ENCODE results near the gene SRSF9.
"Not testable (repeated sequence)": the region's sequence is repeated elsewhere in the genome, so short reads cannot be mapped to it uniquely, and the experiment has no call there.

Gene SRSF9, protein sequence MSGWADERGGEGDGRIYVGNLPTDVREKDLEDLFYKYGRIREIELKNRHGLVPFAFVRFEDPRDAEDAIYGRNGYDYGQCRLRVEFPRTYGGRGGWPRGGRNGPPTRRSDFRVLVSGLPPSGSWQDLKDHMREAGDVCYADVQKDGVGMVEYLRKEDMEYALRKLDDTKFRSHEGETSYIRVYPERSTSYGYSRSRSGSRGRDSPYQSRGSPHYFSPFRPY
- long read RNA-seq, donor 1, transcript SRSF9-202 (2 exons, 946 nt), result minor isoform, 8 of 410 reads
- long read RNA-seq, donor 1, transcript SRSF9-201 (4 exons, 1,201 nt), result major isoform, 182 of 410 reads
- long read RNA-seq, donor 1, transcript SRSF9-204 (2 exons, 1,446 nt), result minor isoform, 69 of 410 reads
- long read RNA-seq, donor 1, transcript SRSF9-203 (1 exons, 1,704 nt), result minor isoform, 107 of 410 reads
- long read RNA-seq, donor 1, partial matches to known transcripts, result 31 of 410 reads
- long read RNA-seq, donor 1, other reads (novel, unspliced or antisense), result 13 of 410 reads
- long read RNA-seq, donor 2, transcript SRSF9-201 (4 exons, 1,201 nt), result major isoform, 96 of 221 reads
- long read RNA-seq, donor 2, transcript SRSF9-204 (2 exons, 1,446 nt), result minor isoform, 36 of 221 reads
- long read RNA-seq, donor 2, transcript SRSF9-203 (1 exons, 1,704 nt), result minor isoform, 65 of 221 reads
- long read RNA-seq, donor 2, partial matches to known transcripts, result 20 of 221 reads
- long read RNA-seq, donor 2, other reads (novel, unspliced or antisense), result 0 of 221 reads
- long read RNA-seq, donor 3, transcript SRSF9-202 (2 exons, 946 nt), result minor isoform, 10 of 200 reads
- long read RNA-seq, donor 3, transcript SRSF9-204 (2 exons, 1,446 nt), result minor isoform, 31 of 200 reads
- long read RNA-seq, donor 3, transcript SRSF9-201 (4 exons, 1,201 nt), result major isoform, 79 of 200 reads
- long read RNA-seq, donor 3, transcript SRSF9-203 (1 exons, 1,704 nt), result minor isoform, 70 of 200 reads
- long read RNA-seq, donor 3, partial matches to known transcripts, result 10 of 200 reads
- long read RNA-seq, donor 3, other reads (novel, unspliced or antisense), result 0 of 200 reads
- long read RNA-seq, donor 4, transcript SRSF9-201 (4 exons, 1,201 nt), result minor isoform, 134 of 386 reads
- long read RNA-seq, donor 4, transcript SRSF9-203 (1 exons, 1,704 nt), result major isoform, 143 of 386 reads
- long read RNA-seq, donor 4, transcript SRSF9-204 (2 exons, 1,446 nt), result minor isoform, 63 of 386 reads
- long read RNA-seq, donor 4, transcript SRSF9-202 (2 exons, 946 nt), result minor isoform, 11 of 386 reads
- long read RNA-seq, donor 4, partial matches to known transcripts, result 35 of 386 reads
- long read RNA-seq, donor 4, other reads (novel, unspliced or antisense), result 0 of 386 reads
- long read RNA-seq, donor 5, transcript SRSF9-204 (2 exons, 1,446 nt), result minor isoform, 76 of 411 reads
- long read RNA-seq, donor 5, transcript SRSF9-203 (1 exons, 1,704 nt), result minor isoform, 106 of 411 reads
- long read RNA-seq, donor 5, transcript SRSF9-201 (4 exons, 1,201 nt), result major isoform, 192 of 411 reads
- long read RNA-seq, donor 5, transcript SRSF9-202 (2 exons, 946 nt), result minor isoform, 5 of 411 reads
- long read RNA-seq, donor 5, partial matches to known transcripts, result 32 of 411 reads
- long read RNA-seq, donor 5, other reads (novel, unspliced or antisense), result 0 of 411 reads
- long read RNA-seq, donor 6, transcript SRSF9-202 (2 exons, 946 nt), result minor isoform, 8 of 337 reads
- long read RNA-seq, donor 6, transcript SRSF9-203 (1 exons, 1,704 nt), result minor isoform, 102 of 337 reads
- long read RNA-seq, donor 6, transcript SRSF9-201 (4 exons, 1,201 nt), result major isoform, 134 of 337 reads
- long read RNA-seq, donor 6, transcript SRSF9-204 (2 exons, 1,446 nt), result minor isoform, 64 of 337 reads
- long read RNA-seq, donor 6, partial matches to known transcripts, result 24 of 337 reads
- long read RNA-seq, donor 6, other reads (novel, unspliced or antisense), result 5 of 337 reads
- long read RNA-seq, donor 7, transcript SRSF9-201 (4 exons, 1,201 nt), result major isoform, 239 of 568 reads
- long read RNA-seq, donor 7, transcript SRSF9-203 (1 exons, 1,704 nt), result minor isoform, 166 of 568 reads
- long read RNA-seq, donor 7, transcript SRSF9-202 (2 exons, 946 nt), result minor isoform, 11 of 568 reads
- long read RNA-seq, donor 7, transcript SRSF9-204 (2 exons, 1,446 nt), result minor isoform, 95 of 568 reads
- long read RNA-seq, donor 7, partial matches to known transcripts, result 47 of 568 reads
- long read RNA-seq, donor 7, other reads (novel, unspliced or antisense), result 10 of 568 reads
- long read RNA-seq, donor 8, transcript SRSF9-201 (4 exons, 1,201 nt), result major isoform, 145 of 312 reads
- long read RNA-seq, donor 8, transcript SRSF9-203 (1 exons, 1,704 nt), result minor isoform, 85 of 312 reads
- long read RNA-seq, donor 8, transcript SRSF9-204 (2 exons, 1,446 nt), result minor isoform, 60 of 312 reads
- long read RNA-seq, donor 8, transcript SRSF9-202 (2 exons, 946 nt), result minor isoform, 6 of 312 reads
- long read RNA-seq, donor 8, partial matches to known transcripts, result 16 of 312 reads
- long read RNA-seq, donor 8, other reads (novel, unspliced or antisense), result 0 of 312 reads

DNA sequence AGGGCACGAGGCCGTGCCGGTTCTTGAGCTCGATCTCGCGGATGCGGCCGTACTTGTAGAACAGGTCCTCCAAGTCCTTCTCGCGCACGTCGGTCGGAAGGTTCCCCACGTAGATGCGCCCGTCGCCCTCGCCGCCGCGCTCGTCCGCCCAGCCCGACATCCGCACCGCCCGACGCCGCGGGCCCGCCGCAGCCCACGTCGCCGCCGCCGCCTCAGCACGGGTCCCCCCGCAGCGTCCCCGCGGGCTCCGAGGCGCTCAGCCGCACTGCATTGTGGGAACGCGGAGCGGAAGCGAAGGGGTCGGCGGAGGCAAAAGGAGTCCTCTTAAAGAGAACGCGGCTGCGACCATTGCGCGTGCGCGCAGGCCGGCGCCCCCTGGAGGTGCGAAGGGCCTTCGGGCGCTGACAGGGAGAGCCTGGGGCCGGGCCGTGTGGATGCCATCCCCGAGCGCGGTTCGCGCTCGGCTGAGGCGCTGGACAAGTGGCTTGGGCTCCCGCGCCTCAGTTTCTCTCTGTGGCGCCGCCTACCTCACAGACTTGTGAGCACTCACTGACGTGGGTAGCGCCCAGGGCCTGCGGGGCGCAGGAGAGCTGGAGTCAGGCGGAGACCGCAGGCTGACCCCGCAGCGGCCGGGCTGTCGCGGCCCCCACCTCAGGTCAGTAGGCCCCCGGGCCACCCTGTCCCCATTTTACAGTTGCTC is at the start of gene SRSF9:
Gene SRSF9 (minus strand): TSS at position 299 of the 700 bp plus-strand sequence. CDS start 139 bp downstream, at position 160.
- peak; percentile 85 for DNase-seq

DNA sequence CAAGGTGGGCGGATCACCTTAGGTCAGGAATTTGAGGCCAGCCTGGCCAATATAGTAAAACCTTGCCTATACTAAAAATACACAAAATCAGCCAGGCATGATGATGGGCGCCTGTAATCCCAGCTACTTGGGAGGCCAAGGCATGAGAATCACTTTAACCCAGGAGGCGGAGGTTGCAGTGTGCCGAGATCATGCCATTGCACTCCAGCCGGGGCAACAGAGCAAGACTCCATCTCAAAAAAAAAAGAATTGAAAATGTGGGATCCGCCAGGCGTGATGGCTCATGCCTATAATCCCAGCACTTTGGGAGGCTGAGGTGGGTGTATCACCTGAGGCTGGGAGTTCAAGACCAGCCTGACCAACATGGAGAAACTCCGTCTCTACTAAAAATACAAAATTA is 49.8 kb upstream of the SRSF9 start:
- not testable (repeated sequence) for DNase-seq

DNA sequence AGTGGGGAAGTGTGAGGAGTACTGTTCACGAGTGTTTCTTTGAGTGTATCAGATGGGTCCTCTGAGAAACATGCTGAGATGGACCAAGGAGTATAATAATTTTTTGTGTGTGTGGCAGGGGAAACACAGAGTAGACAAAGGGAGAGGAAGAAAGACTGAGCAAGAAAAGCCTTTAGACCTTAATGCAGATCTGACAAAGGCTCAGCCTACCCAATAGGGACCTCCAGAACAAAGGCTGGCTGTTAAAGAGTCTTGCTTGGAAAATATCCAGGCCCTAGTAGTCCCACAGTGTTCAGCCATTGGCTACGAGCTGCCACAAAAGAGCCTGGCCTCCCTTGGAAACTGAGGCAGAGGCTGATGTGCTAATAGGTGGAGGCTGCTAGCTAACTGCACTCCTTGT is 45.9 kb upstream of the SRSF9 start:
- no peak for DNase-seq

DNA sequence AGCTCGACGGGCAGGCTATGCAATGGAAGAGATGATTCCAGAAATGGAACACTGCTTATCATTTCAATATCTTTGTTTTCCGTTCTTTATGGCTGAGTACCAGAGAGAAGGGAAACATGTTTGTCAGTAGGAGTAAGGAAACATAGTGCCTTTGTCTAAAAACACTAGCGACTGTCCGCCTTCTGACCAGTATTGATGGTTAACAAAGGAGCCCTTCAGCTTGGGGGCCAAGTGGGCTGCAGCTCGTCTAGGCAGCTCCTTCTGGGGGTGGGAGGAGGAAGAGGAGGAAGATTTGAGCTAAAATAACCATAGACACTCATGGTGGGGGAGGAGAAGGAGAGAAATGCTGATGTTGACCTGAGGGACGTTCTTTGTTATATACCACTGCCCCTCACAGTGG is 44.5 kb upstream of the SRSF9 start:
- DNase-seq, result no peak

DNA sequence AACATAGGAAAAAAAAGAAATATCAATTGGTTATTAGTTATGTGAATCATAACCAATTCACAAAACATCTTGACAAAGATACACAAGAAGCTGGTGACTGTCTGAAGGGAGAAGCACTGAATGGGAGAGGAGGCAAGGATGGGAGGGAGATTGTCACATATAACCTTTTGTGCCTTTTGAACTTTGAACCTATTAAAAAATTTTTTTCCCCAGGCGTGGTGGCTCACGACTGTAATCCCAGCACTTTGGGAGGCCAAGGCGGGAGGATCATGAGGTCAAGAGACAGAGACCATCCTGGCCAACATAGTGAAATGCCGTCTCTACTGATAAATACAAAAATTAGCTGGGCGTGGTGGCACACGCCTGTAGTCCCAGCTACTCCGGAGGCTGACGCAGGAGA is 39.0 kb upstream of the SRSF9 start:
- DNase-seq, result no peak

DNA sequence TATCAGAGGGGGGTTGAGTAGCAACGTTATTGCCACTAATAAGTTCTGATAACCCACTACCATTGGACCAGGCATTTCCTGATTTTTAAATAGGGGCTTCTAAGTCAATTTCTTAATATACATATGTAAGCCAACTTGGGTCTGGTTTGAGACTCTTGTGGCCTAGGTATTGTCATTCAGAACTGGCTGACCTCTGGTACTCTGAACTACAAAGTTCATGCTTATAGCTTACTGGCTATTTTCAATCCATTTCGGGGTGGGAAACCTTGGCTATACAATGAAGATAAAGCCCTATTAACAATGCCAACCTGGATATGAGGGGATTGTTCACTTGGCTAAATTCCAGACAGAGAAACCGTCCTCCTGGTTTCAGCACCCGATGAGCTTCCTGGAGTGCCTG is 35.0 kb upstream of the SRSF9 start:
- DNase-seq, result no peak

DNA sequence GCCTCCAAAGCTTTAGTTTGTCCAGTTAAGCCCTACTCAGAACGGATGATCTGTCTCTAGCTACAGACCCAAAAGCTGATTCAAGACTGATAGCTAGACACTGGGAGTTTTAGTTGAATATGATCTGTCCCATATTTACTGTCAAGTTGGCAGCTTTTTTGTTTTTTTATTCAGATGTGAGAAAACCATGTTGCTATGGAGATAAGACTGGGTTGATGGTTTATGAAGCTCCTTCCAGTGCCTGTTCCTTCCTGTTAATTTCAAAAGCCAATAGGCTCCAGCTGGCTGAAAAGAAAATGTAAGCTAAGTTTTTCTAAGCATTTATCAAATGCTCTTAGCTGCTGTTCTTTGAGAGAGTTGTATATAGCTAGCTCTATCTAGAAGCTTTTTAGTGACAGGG is 31.0 kb upstream of the SRSF9 start:
- DNase-seq, result no peak

DNA sequence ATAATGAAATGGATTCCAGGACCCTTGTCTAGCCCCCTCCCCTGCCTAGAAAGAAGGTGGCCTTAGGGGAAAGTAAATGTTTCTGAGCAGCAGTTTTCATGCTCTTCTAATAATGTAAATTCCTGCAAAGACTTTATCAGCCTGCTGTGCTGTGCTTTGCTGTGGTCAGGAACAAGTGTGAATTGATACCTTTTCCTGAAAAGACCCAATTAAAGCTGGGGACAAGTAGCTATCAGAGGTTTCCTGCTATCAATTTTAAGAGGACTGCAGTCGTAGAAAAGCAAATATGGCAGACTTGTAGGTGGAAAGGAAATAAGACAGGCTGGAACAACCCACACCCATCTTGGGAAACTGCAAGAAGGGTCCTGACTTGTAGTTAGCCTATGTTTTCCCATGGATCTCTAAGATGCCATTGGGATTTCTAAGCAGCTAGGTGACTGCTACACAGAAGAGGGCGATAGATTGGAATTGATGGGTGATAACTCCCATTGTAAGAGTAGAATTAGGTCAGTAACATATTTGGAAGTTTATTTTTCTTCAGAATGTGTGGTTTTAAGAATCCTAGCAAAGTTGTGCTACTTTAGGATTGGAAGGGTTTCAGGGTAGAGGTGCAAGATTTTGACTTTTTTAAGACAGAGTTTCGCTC is 29.4 kb upstream of the SRSF9 start:
- no peak for DNase-seq

DNA sequence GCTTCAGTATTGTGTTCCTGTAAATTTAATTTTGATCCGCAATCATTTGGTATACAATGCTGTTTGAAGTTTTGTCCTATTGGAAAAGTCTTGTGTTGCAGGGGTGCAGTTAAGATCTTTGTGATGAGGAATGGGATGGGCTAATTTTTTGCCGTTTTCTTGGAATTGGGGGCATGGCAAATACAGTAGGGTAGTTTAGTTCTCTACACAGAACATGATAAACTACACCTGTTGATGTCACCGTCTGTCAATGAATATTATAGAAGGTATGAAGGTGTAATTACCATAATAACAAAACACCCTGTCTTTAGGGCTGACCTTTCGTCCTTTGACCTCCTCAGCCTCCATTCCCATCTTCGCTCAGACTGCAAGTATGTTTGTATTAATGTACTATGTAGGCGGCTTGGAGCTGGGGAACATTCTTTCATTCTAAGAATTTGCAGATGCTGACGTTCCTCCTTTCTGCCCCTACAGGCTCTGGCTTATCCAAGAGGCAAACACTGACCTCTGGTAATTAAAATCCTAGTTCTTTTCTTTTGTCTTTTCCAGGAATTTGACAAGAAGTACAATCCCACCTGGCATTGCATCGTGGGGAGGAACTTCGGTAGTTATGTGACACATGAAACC is 28.1 kb upstream of the SRSF9 start:
- no peak for DNase-seq

DNA sequence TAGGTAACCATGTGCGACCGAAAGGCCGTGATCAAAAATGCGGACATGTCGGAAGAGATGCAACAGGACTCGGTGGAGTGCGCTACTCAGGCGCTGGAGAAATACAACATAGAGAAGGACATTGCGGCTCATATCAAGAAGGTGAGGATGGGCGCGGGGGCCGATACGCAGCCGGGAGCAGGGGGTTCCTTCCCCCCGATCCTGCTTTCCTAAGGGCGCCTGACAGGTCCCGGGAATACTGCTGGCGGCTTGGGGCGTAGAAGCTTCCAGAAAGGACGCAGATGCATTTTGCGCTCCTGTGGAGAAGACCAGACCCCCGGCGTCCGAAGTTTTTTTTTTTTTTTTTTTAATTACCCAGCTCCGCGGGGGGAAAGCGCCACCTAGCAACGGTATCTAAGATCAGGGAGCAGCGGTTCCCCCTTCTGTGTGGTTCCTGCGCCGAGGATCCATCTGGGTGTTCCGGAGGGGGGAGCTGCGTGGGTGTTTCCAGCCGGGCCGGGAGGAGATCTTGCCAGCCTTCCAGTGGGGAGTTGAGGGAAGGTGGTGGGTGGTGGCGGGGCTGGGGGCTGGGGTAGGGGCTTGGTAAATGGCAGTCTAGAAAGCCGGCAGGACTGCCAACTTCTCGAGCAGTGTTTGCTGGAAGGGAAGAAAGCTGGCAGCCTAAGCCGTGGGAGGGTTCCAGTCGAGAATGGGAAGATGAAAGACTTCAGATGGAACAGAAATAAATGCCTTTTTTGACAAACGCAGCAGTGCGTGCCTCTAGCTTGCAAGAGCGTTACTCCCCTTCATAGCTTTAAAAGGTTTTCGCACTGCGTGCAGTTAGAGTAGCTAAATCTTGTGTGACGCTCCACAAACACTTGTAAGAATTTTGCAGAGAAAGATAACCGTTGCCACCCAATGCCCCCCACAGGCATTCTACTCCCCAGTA is 27.1 kb upstream of the SRSF9 start:
- peak; percentile 73 for DNase-seq

DNA sequence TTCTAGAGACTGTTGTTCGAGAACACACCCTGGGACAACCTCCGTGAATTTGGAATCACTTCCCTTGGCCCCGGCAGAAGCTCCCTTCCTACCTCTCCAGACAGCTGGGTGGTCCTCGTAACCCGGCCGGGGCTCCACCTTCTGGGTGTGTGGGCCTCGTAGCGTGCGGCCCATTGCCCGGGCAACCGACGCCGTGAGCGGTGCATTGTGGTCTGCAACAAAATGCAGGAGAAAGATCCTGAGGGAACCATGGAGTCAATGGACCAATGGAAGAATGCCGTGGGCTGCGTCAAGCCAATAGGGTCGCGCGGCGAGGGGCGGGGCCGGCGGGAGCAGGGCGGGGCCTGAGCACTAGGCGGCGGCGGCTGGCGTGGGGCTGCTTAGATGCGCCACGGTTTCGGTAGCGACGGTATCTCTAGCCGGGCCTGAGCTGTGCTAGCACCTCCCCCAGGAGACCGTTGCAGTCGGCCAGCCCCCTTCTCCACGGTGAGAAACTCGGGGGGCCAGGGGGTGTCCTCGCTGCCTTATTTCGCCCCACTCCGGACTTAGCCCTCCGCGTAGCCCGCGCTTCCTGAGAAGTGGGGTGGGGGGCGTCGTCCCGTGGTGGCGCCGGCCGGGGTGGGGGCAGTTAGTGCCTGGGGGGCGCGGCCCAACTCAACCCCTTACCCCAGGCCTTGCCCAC is 26.3 kb upstream of the SRSF9 start, which contains the start of gene DYNLL1:
Gene DYNLL1 (plus strand): TSS at position 383 of the 682 bp plus-strand sequence. CDS start 309 bp downstream, outside the sequence.
- DNase-seq, result peak; percentile 93

DNA sequence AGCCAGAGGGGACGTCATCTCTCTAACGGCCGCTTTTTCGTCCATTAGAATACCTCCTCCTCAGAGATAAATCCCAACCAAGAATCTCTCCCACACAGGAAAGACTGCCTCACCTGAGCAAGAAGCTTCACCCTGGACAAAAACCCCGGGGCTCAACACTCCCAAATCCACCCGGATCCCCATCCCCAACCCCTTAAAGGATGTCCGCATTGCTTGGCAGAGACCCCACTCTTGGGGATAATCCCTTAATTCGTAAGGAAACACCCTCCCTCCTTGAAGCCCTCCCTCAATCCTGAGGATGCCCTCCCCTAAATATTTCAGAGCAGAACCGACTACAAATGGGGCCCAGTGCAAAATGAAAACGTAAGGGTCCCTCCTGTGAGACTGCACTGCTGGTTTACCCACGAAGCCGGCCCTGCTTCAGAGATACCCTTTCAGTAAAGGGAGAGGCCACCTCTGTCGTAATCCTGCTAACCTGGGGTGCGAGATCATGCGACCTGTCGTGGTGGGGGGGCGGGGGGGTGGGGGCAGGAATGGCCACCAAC is 25.7 kb upstream of the SRSF9 start:
- no peak for DNase-seq

DNA sequence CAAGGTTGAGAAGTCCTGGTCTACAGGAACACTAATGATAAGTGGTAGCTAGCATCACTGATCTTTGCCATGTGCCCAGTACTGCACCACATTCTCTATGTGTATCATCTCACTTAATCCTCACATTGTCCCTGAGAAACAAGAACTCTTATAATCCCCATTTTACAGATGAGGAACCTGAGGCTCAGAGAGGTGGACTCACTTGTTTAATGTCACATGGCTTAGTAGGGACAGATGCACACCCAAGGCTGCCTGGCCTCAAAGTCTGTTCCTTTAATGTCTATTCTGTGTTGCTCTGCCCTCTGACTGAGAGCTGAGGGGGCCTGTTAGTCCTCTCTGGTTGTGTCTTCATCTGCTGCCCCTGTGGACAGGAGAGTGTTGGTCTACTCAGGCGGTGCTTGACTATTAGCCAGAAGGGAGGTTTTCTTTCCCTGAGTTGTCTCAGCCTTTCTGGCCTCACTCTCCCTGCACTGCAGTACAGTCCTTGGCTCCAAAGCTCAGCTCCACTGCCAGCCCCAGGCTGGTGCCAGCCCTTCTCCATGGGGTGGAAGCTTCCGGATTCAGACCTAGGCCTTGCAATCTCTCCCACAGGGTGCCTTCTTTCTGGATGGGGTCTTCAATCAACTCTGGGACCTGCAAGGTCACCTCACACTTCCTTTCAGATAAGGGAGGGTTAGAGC is 21.4 kb upstream of the SRSF9 start:
- DNase-seq, result no peak

DNA sequence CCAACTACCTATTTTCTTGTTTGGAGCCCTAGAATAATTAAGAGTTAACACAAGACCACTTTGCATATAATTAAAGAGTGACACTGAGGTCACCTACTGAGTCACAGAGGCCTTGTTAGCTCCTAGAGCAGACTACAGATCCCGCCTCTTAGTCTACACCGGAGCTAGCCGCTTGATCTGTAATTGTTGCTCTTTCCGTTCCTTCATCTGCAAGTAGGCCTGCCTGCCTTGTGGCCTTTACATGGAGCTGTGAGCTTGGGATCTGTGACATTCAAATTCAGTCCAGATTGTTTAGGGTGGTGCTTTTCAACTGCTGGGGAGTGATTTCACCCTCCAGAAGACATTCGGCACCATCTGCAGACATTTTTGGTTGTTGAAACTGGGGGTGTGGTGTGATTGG is 20.8 kb upstream of the SRSF9 start:
- DNase-seq, result no peak

DNA sequence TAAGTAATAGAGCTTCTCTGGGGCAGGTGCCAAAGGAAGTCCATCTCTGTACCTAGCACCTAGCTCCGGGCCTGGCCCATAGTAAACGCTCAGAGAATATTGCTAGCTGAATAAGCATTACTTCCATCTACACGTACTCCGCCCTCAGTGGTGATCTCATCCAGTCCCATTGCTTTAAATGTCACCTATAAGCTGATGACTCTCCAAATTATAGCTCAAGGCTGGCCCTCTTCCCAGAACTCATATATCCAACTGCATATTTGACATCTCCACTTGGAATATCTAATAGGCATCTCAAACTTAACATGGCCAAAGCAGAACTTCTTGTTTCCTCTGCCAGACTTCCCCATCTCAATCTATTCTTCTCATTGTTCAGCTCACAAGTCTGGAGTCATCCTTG is 19.5 kb upstream of the SRSF9 start:
- no peak for DNase-seq

Data from right kidney (tissue), 9 donors.